ENCODE data around the gene SIGLEC12.
A peak's percentile ranks its signal among the peaks of the same experiment; 100 is the strongest.

Gene SIGLEC12

DNA sequence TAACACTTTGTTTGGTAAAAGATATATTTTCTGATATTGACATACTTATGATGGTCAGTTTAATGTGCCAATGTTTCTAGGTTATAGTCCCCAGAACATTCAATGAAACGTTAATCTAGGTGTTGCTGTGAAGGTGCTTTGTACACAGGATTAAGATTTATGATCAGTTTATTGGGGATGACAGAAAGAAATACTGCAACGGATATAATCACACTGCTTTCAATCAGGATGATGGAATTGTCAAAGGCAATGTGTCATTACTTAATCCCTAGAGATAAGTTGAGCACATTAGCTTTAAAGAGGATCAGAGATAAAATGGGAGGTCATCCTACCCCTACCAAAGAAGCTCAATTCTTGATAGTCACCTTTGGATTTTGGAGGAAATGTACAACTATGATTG lies 12.4 kb upstream of the SIGLEC12 start:
- H3K4me3 ChIP-seq (ENCODE audit: low read depth, low read length): no peak overlapping the region
- DNase-seq (ENCODE audit: low read depth): no peak
- in situ Hi-C loops (cut with HindIII; ENCODE audit: low sequenced_read_pairs): no loop called here
- TF ChIP-seq, protein P1, sequence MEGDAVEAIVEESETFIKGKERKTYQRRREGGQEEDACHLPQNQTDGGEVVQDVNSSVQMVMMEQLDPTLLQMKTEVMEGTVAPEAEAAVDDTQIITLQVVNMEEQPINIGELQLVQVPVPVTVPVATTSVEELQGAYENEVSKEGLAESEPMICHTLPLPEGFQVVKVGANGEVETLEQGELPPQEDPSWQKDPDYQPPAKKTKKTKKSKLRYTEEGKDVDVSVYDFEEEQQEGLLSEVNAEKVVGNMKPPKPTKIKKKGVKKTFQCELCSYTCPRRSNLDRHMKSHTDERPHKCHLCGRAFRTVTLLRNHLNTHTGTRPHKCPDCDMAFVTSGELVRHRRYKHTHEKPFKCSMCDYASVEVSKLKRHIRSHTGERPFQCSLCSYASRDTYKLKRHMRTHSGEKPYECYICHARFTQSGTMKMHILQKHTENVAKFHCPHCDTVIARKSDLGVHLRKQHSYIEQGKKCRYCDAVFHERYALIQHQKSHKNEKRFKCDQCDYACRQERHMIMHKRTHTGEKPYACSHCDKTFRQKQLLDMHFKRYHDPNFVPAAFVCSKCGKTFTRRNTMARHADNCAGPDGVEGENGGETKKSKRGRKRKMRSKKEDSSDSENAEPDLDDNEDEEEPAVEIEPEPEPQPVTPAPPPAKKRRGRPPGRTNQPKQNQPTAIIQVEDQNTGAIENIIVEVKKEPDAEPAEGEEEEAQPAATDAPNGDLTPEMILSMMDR (IDR thresholded peaks at IDR 0.05; ENCODE audit: low read depth, low read length, missing control alignments): no peak

DNA sequence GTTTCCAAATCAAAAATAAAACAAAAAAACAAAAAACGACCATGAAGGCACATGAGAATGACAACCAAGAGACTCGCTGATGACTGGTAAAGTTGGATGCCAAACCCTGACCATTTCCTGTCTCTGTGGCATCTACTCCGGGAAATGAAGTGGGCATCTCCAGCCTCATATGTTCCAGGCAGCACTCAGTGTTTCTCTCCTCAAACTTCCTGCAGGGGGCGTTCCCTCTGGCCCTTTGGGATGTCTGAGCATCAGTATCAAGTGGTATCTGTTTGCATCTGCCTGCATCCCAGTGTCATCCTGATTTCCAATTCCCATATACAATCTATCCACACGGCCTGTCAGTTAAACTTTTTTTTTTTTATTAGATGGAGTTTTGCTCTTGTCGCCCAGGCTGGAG lies 9.8 kb upstream of the SIGLEC12 start:
- H3K4me3 ChIP-seq (ENCODE audit: low read depth, low read length): no peak overlapping the region
- TF ChIP-seq, protein P1 (IDR thresholded peaks at IDR 0.05; ENCODE audit: low read depth, low read length, missing control alignments): peak; percentile 7
- DNase-seq (ENCODE audit: low read depth): no peak
- in situ Hi-C loops (cut with HindIII; ENCODE audit: low sequenced_read_pairs): no loop called here

DNA sequence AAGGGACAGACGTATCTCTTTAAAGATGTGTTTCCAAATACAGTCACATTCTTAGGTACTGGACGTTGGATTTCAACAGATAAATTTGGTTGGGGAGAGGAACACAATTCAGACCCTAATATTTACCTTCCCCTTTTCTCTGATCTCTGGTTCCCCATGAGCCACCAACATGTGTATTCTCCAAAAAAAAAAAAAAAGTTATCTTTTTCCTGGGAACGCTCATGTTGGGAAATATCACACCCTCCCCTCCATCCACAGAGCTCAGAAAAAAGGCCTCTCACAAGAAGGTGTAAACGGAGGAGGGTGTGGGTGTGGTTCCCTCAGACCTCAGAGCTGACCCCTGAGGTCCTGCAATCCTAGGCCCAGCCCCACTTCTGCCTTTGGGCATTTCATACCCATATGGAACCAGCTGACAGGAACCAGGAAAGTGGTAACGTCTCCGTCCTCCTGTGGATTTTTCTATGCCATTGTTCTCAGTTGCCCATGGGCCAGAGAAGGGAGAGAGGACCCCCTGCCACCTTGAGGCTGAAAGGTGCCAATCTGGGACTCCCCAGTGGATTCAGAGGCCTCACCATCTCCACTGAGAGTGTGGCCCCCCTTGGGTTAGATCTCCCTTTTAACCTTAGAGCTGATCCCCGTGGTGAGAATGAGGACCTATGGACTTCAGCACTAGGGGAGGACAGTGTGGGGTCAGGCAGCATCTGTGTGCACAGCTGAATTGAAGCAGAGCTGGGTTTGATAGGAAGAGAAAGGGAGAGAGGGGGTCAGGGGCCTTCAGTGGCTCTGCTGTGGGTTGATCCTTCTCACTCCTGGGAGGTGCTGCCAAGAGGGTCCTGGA lies 8.4 kb upstream of the SIGLEC12 start:
- H3K4me3 ChIP-seq (ENCODE audit: low read depth, low read length): no peak overlapping the region
- TF ChIP-seq, protein P1 (IDR thresholded peaks at IDR 0.05; ENCODE audit: low read depth, low read length, missing control alignments): no peak
- no peak for DNase-seq (ENCODE audit: low read depth)
- in situ Hi-C loops (cut with HindIII; ENCODE audit: low sequenced_read_pairs): no loop called here

DNA sequence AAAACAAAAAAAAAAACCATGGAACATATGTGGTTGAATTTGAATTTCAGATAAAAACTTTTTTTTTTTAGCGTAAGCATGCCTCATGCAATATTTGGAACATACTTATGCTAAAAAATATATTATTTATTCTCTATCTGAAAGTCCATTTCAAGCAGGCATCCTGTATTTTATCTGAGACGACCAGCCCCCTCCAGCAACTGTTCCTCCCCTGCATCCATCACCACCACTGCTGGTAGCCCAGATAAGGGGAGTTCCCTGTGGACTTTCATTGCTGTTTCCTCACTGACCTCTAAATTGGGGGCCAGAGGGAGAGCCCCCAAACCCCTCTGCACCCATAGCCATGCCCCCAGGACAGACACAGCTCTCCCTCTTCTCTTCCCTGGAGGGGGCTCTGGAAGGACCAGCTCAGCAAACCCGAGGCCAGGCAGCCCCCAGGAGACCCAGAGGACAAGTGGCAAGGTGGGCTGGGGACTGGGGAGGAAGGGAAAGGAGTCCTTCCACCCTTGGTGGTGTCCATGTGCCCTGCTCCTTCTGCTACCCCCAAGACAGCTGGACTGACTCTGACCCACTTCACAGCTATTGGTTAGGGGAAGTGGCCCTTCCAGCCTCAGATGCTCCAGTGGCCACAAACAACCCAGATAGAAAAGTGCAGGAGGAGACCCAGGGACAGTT lies 6.6 kb upstream of the SIGLEC12 start:
- TF ChIP-seq, protein P1 (IDR thresholded peaks at IDR 0.05; ENCODE audit: low read depth, low read length, missing control alignments): no peak
- no peak overlapping the region for H3K4me3 ChIP-seq (ENCODE audit: low read depth, low read length)
- no peak for DNase-seq (ENCODE audit: low read depth)
- in situ Hi-C loops (cut with HindIII; ENCODE audit: low sequenced_read_pairs): no loop called here

DNA sequence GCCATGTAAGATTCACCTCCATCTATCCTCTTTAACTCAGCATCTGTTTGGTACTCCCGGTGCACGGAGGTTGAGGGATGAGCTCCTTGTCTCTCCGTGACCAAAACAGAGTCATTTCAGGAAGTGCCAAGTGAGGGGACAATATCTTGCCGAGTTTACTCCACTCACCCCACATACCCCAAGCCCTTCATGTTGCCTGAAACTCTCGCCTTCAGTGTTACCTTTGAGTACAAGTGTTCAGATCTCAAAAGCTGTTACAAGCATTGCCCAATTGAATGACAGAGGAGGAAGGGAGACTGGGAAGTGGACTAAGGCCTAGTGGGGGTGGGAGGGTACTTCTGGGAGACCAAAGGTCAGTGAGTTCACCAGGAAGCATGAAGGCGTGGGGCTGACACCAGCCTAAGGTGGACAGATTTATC lies 6.0 kb upstream of the SIGLEC12 start:
- no peak overlapping the region for H3K4me3 ChIP-seq (ENCODE audit: low read depth, low read length)
- DNase-seq (ENCODE audit: low read depth): no peak
- in situ Hi-C loops (cut with HindIII; ENCODE audit: low sequenced_read_pairs): no loop called here
- TF ChIP-seq, protein P1 (IDR thresholded peaks at IDR 0.05; ENCODE audit: low read depth, low read length, missing control alignments): no peak

DNA sequence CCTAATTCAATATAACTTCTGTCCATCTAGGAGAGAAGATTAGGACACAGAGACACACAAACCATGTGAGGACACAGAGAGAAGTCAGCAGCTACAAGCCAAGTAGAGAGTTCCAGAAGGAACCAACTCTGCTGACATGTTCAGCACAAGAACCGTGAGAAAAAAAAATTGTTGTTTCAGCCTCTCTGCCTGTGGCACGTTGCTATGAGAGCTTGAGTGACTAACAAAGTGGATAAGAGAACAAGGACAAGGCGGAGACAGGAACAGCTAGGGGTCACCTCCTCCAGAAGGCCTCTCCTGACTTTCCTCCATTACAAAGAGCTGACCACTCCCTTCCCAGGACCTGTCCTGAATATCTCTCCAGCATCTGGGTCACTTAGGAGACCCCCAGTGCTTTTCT lies 5.6 kb upstream of the SIGLEC12 start:
- DNase-seq (ENCODE audit: low read depth): no peak
- in situ Hi-C loops (cut with HindIII; ENCODE audit: low sequenced_read_pairs): no loop called here
- H3K4me3 ChIP-seq (ENCODE audit: low read depth, low read length): no peak overlapping the region
- TF ChIP-seq, protein P1 (IDR thresholded peaks at IDR 0.05; ENCODE audit: low read depth, low read length, missing control alignments): no peak
